Measurements from ENCODE around the gene CCDC6.

Gene CCDC6

GRCh38 chr10:59851864-59852263 lies 54.5 kb downstream of the CCDC6 start:
- no peak for TF ChIP-seq CTCF (IDR thresholded peaks at IDR 0.05; ENCODE audit: extremely low read depth, insufficient read depth, missing control alignments)
- DNase-seq (ENCODE audit: low spot score) = no peak
- in situ Hi-C loops (cut with MboI; ENCODE audit: low pct_unique_long_range_greater_than_20kb, low sequenced_read_pairs, unreplicated experiment) = loop anchor here (25.0 kb wide), 1 partner anchor 185 kb away; no protein-coding TSS in a partner anchor

GRCh38 chr10:59847888-59848287 lies 58.5 kb downstream of the CCDC6 start:
- no peak for DNase-seq (ENCODE audit: low spot score)
- in situ Hi-C loops (cut with MboI; ENCODE audit: low pct_unique_long_range_greater_than_20kb, low sequenced_read_pairs, unreplicated experiment) = no loop called here
- TF ChIP-seq CTCF (IDR thresholded peaks at IDR 0.05; ENCODE audit: extremely low read depth, insufficient read depth, missing control alignments) = no peak

GRCh38 chr10:59847326-59847725 lies 59.0 kb downstream of the CCDC6 start:
- no peak for DNase-seq (ENCODE audit: low spot score)
- TF ChIP-seq CTCF (IDR thresholded peaks at IDR 0.05; ENCODE audit: extremely low read depth, insufficient read depth, missing control alignments) = no peak
- in situ Hi-C loops (cut with MboI; ENCODE audit: low pct_unique_long_range_greater_than_20kb, low sequenced_read_pairs, unreplicated experiment) = no loop called here

GRCh38 chr10:59844436-59844835 lies 61.9 kb downstream of the CCDC6 start:
- DNase-seq (ENCODE audit: low spot score) = no peak
- TF ChIP-seq CTCF (IDR thresholded peaks at IDR 0.05; ENCODE audit: extremely low read depth, insufficient read depth, missing control alignments) = no peak
- in situ Hi-C loops (cut with MboI; ENCODE audit: low pct_unique_long_range_greater_than_20kb, low sequenced_read_pairs, unreplicated experiment) = no loop called here

GRCh38 chr10:59843748-59844147 lies 62.6 kb downstream of the CCDC6 start:
- in situ Hi-C loops (cut with MboI; ENCODE audit: low pct_unique_long_range_greater_than_20kb, low sequenced_read_pairs, unreplicated experiment) = no loop called here
- TF ChIP-seq CTCF (IDR thresholded peaks at IDR 0.05; ENCODE audit: extremely low read depth, insufficient read depth, missing control alignments) = no peak
- DNase-seq (ENCODE audit: low spot score) = no peak

- no peak for DNase-seq (ENCODE audit: low spot score)
- in situ Hi-C loops (cut with MboI; ENCODE audit: low pct_unique_long_range_greater_than_20kb, low sequenced_read_pairs, unreplicated experiment) = no loop called here
These were observed 66.8 kb downstream of the CCDC6 start for GRCh38 chr10:59839576-59839975.

More at GRCh38 chr10:59839576-59839975, 66.8 kb downstream of the CCDC6 start:
- TF ChIP-seq CTCF (IDR thresholded peaks at IDR 0.05; ENCODE audit: extremely low read depth, insufficient read depth, missing control alignments) = no peak

Data from GM13977 (cell line).